NT2/D1 (cell line): ENCODE data around the gene AP2A2.

Experiments used
- SUZ12 ChIP-seq: IDR thresholded peaks from 2 replicates; pipeline ENCODE4 v1.6.1; 2011; ENCODE audit not compliant: insufficient read length, insufficient read depth; ENCODE audit errors: extremely low read depth
- YY1 ChIP-seq: IDR thresholded peaks from 2 replicates; pipeline ENCODE4 v1.6.1; 2011; ENCODE audit not compliant: insufficient read length, insufficient read depth
- ZNF274 ChIP-seq: IDR thresholded peaks from 2 replicates; pipeline ENCODE4 v1.6.1; 2011; ENCODE audit warnings: mild to moderate bottlenecking, low read depth, low read length

DNA sequence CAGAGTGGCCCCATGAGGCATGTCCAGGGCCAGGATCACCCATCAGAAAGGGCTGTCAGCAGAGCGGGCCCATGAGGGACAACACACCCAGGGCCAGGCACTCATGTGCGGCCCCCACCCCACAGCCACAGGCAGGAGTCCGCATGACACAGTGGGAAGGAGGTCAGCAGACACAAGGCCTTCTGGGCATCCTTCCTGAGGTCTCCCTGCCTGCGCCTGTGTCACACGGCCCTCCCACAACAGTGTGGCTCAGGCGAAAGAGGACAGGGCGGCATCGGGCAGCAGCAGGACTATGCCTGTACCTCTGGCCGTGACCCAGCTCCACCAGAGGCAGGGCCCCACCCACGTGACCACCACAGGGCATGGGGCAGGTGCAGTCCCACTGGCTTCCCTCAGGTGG, 42.1 kb upstream of the AP2A2 start:
- TF ChIP-seq SUZ12 (no peak), ZNF274 (no peak), YY1 (no peak)
